Transverse colon (tissue), 1 donor: ENCODE results near the gene CERK.

Experiments used
- EP300 ChIP-seq: sonication (generic); formaldehyde crosslinking; IDR thresholded peaks from one replicate; pipeline ENCODE4 v1.6.1; 2017; ENCODE audit warnings: antibody characterized with exemption, low read depth
- POLR2A ChIP-seq: fragments of 450-650 bp; IDR thresholded peaks from one replicate; pipeline ENCODE4 v1.6.1; 2016; ENCODE audit warnings: antibody characterized with exemption, mild to moderate bottlenecking, moderate library complexity

- TF ChIP-seq POLR2A: no peak
- no peak for TF ChIP-seq EP300
Measured at GRCh38 chr22:46695346-46696228, 42.5 kb downstream of the CERK start.
